SK-N-SH treated with all-trans-retinoic acid at 6 μM for 48 hours (cell line): ENCODE data around the gene HINT2.

Source experiments
- ARNTL ChIP-seq: fragments of 450-650 bp; formaldehyde crosslinking; IDR thresholded peaks from 2 replicates; pipeline ENCODE4 v1.5.0; 2020; ENCODE audit warnings: low read depth, mild to moderate bottlenecking, moderate library complexity, borderline replicate concordance
- OSR1 ChIP-seq: fragments of 250-450 bp; sonication (Bioruptor Pico); IDR thresholded peaks from 2 replicates; pipeline ENCODE4 v1.8.0; 2022; ENCODE audit warnings: moderate library complexity, mild to moderate bottlenecking, inconsistent platforms
- TSHZ2 ChIP-seq: fragments of 250-450 bp; sonication (Bioruptor Pico); IDR thresholded peaks from 2 replicates; pipeline ENCODE4 v1.5.0; 2020; ENCODE audit warnings: mild to moderate bottlenecking, moderate library complexity
- ZFP3 ChIP-seq: fragments of 250-450 bp; sonication (Bioruptor Pico); IDR thresholded peaks from 2 replicates; pipeline ENCODE4 v1.5.0; 2020; ENCODE audit warnings: mild to moderate bottlenecking, moderate library complexity

- TF ChIP-seq ZFP3 = no peak
- no peak for TF ChIP-seq ARNTL (CRISPR knock-in tag)
- TF ChIP-seq TSHZ2 = no peak
- no peak for TF ChIP-seq OSR1 (CRISPR knock-in tag)
Observed at GRCh38 chr9:35790025-35790384, 24.8 kb downstream of the HINT2 start.
